Parathyroid adenoma (tissue), 2 donors: ENCODE results near the gene C3orf70.

Source experiments
- H2AFZ ChIP-seq: fragments of 300-600 bp; sonication (generic); one replicate; pipeline ENCODE4 v1.7.0; 2017; ENCODE audit warnings: antibody characterized with exemption, mild to moderate bottlenecking
- H3K27ac ChIP-seq: fragments of 300-600 bp; sonication (generic); one replicate; pipeline ENCODE4 v1.7.0; 2017
- H3K27me3 ChIP-seq: fragments of 300-600 bp; sonication (generic); one replicate; pipeline ENCODE4 v1.7.0; 2017; ENCODE audit warnings: low read length; ENCODE audit not compliant: control insufficient read depth, insufficient read depth
- H3K36me3 ChIP-seq: fragments of 300-600 bp; sonication (generic); one replicate; pipeline ENCODE4 v1.7.0; 2017; ENCODE audit warnings: low read length; ENCODE audit not compliant: control insufficient read depth, insufficient read depth
- H3K4me1 ChIP-seq: fragments of 300-600 bp; sonication (generic); one replicate; pipeline ENCODE4 v1.7.0; 2017; ENCODE audit warnings: control low read depth
- H3K4me2 ChIP-seq: fragments of 300-600 bp; sonication (generic); one replicate; pipeline ENCODE4 v1.7.0; 2017; ENCODE audit warnings: low read length
- H3K4me3 ChIP-seq: fragments of 300-600 bp; sonication (generic); one replicate; pipeline ENCODE4 v1.7.0; 2017; ENCODE audit warnings: low read depth, low read length
- H3K79me2 ChIP-seq: fragments of 300-600 bp; sonication (generic); one replicate; pipeline ENCODE4 v1.7.0; 2017; ENCODE audit warnings: control low read depth
- H3K9ac ChIP-seq: fragments of 300-600 bp; sonication (generic); one replicate; pipeline ENCODE4 v1.7.0; 2017; ENCODE audit warnings: mild to moderate bottlenecking
- H3K9me3 ChIP-seq: fragments of 300-600 bp; sonication (generic); one replicate; pipeline ENCODE4 v1.7.0; 2017; ENCODE audit warnings: low read length; ENCODE audit not compliant: control insufficient read depth
- TF ChIP-seq, protein P1 (sequence below): fragments of 300-600 bp; sonication (generic); IDR thresholded peaks from one replicate; pipeline ENCODE4 v1.7.0; 2017; ENCODE audit warnings: antibody characterized with exemption, mild to moderate bottlenecking
- donor health status: primary hyperparathyroidism.

Gene C3orf70

GRCh38 chr3:185197068-185197467 lies 44.2 kb upstream of the C3orf70 start:
- H2AFZ ChIP-seq: no peak overlapping the region
- no peak overlapping the region for H3K4me3 ChIP-seq
- H3K27ac ChIP-seq: no peak overlapping the region
- no peak overlapping the region for H3K4me2 ChIP-seq
- no peaks in the 10 kb centered on the region for H3K4me1 ChIP-seq
- H3K36me3 ChIP-seq: no peaks in the 10 kb centered on the region
- no peak overlapping the region for H3K9ac ChIP-seq
- no peaks in the 10 kb centered on the region for H3K79me2 ChIP-seq
- no peaks in the 10 kb centered on the region for H3K9me3 ChIP-seq
- H3K27me3 ChIP-seq: no peaks in the 10 kb centered on the region
- TF ChIP-seq, protein P1, sequence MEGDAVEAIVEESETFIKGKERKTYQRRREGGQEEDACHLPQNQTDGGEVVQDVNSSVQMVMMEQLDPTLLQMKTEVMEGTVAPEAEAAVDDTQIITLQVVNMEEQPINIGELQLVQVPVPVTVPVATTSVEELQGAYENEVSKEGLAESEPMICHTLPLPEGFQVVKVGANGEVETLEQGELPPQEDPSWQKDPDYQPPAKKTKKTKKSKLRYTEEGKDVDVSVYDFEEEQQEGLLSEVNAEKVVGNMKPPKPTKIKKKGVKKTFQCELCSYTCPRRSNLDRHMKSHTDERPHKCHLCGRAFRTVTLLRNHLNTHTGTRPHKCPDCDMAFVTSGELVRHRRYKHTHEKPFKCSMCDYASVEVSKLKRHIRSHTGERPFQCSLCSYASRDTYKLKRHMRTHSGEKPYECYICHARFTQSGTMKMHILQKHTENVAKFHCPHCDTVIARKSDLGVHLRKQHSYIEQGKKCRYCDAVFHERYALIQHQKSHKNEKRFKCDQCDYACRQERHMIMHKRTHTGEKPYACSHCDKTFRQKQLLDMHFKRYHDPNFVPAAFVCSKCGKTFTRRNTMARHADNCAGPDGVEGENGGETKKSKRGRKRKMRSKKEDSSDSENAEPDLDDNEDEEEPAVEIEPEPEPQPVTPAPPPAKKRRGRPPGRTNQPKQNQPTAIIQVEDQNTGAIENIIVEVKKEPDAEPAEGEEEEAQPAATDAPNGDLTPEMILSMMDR: no peak

GRCh38 chr3:185195652-185196051 lies 42.8 kb upstream of the C3orf70 start:
- TF ChIP-seq, protein P1: no peak
- Histone ChIP-seq H3K79me2 (no peaks in the 10 kb centered on the region), H3K9me3 (no peaks in the 10 kb centered on the region), H3K27me3 (no peaks in the 10 kb centered on the region), H3K36me3 (no peaks in the 10 kb centered on the region), H3K9ac (no peak overlapping the region), H2AFZ (no peak overlapping the region), H3K4me2 (no peak overlapping the region), H3K27ac (no peak overlapping the region), H3K4me1 (no peaks in the 10 kb centered on the region), H3K4me3 (no peak overlapping the region)

- Histone ChIP-seq H3K9ac (no peak overlapping the region), H3K79me2 (no peaks in the 10 kb centered on the region), H3K4me2 (no peak overlapping the region), H3K9me3 (no peaks in the 10 kb centered on the region), H3K4me1 (no peaks in the 10 kb centered on the region), H2AFZ (no peak overlapping the region), H3K36me3 (no peaks in the 10 kb centered on the region), H3K27ac (no peak overlapping the region), H3K27me3 (no peaks in the 10 kb centered on the region), H3K4me3 (no peak overlapping the region)
- TF ChIP-seq, protein P1: no peak
These were observed 36.0 kb upstream of the C3orf70 start for GRCh38 chr3:185188816-185189215.

- no peak overlapping the region for H3K4me2 ChIP-seq
- H3K27ac ChIP-seq: no peak overlapping the region
- no peak overlapping the region for H3K4me3 ChIP-seq
- no peaks in the 10 kb centered on the region for H3K9me3 ChIP-seq
- no peak overlapping the region for H2AFZ ChIP-seq
- H3K27me3 ChIP-seq: no peaks in the 10 kb centered on the region
- H3K36me3 ChIP-seq: no peaks in the 10 kb centered on the region
- H3K9ac ChIP-seq: no peak overlapping the region
- TF ChIP-seq, protein P1: no peak
- H3K4me1 ChIP-seq: no peaks in the 10 kb centered on the region
- no peaks in the 10 kb centered on the region for H3K79me2 ChIP-seq
These were observed 34.5 kb upstream of the C3orf70 start for GRCh38 chr3:185187391-185187790.

DNA sequence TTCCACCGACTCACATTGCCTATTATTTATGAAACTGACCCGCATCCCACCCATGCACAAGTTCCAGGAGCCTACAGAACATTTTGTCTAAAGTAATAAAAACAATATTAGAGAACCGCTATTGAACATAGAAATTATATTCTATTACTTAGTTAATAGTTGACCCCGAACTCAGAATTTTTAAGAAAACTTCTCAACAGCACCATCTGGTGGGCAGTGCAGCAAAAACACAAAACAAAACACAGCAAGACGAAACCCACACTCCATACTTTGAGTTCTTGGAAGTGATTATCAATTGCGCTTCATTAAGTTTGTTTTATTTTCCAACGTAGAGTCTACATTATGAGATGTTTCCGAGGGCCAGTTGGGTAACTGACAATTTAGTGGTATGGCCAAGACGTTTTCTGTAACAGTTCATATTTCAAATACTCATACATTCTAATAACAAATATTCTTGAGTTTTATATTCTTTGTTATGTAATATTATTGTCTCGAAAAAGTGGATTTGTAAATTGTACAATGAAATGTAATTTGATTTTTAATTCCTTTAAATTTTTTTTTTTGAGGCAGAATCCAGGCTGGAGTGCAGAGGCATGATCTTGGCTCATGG lies 24.0 kb upstream of the C3orf70 start:
- no peak overlapping the region for H3K9ac ChIP-seq
- no peaks in the 10 kb centered on the region for H3K36me3 ChIP-seq
- no peaks in the 10 kb centered on the region for H3K9me3 ChIP-seq
- TF ChIP-seq, protein P1: peak; percentile 59
- peaks cover 3% of the 10 kb centered on the region for H3K4me1 ChIP-seq
- H3K27me3 ChIP-seq: no peaks in the 10 kb centered on the region
- no peaks in the 10 kb centered on the region for H3K79me2 ChIP-seq
- no peak overlapping the region for H3K27ac ChIP-seq
- H2AFZ ChIP-seq: no peak overlapping the region
- no peak overlapping the region for H3K4me3 ChIP-seq
- H3K4me2 ChIP-seq: no peak overlapping the region
